Keratinocyte (primary cell): ENCODE data around the gene ZBTB8B. TPM values are rescaled to one million over a fixed set of nuclear protein-coding genes. Genes with fewer than 3 reads are reported as not detected.

ENCODE experiments used
- DNase-seq: peaks from one replicate; pipeline ENCODE4 v3.0.0-alpha.2; 2011; ENCODE audit warnings: low read depth, missing footprints, low spot score
- FAIRE-seq: peaks from 2 replicates; lab custom pipeline; 2011; peaks lifted over from hg19 to GRCh38; lab: Jason Lieb, UNC
- H2AFZ ChIP-seq: 2 replicates; pipeline ENCODE4 v1.6.0; 2012; ENCODE audit warnings: low read length, control low read depth, inconsistent platforms; ENCODE audit not compliant: control insufficient read depth
- H3K27ac ChIP-seq: 2 replicates; pipeline ENCODE4 v1.5.1; 2011; ENCODE audit warnings: low read length; ENCODE audit not compliant: control insufficient read depth, insufficient read depth
- H3K27me3 ChIP-seq: 3 replicates; pipeline ENCODE4 v1.6.0; 2011; ENCODE audit warnings: low read length; ENCODE audit not compliant: control insufficient read depth, insufficient read depth; ENCODE audit errors: extremely low read depth
- H3K36me3 ChIP-seq, 2 experiments: 2 replicates in 1 of 2; 3 replicates in 1 of 2; pipeline ENCODE4 v1.5.1; 2011; ENCODE audit warnings: low read length in 2 of 2, mild to moderate bottlenecking in 1 of 2; ENCODE audit not compliant: control insufficient read depth in 2 of 2, insufficient read depth in 2 of 2; ENCODE audit errors: extremely low read depth in 1 of 2
- H3K4me1 ChIP-seq: 3 replicates; pipeline ENCODE4 v1.5.1; 2011; ENCODE audit warnings: low read length; ENCODE audit not compliant: control insufficient read depth, insufficient read depth; ENCODE audit errors: extremely low read depth
- H3K4me2 ChIP-seq: 3 replicates; pipeline ENCODE4 v1.6.0; 2011; ENCODE audit warnings: low read depth, low read length; ENCODE audit not compliant: control insufficient read depth, insufficient read depth; ENCODE audit errors: extremely low read depth
- H3K4me3 ChIP-seq, 3 experiments: fragments of 200-600 bp in 1 of 3; sonication (generic) in 1 of 3; 2 replicates in 2 of 3; 3 replicates in 1 of 3; pipeline ENCODE4 v1.5.1; 2011 to 2016; ENCODE audit warnings: low read length in 3 of 3, mild to moderate bottlenecking in 3 of 3, control low read depth in 2 of 3, inconsistent platforms in 1 of 3, low read depth in 1 of 3, mixed read lengths in 1 of 3, mixed run types in 1 of 3, moderate library complexity in 1 of 3; ENCODE audit not compliant: control insufficient read depth in 2 of 3, insufficient read depth in 2 of 3; ENCODE audit errors: extremely low read depth in 1 of 3
- H3K79me2 ChIP-seq: 2 replicates; pipeline ENCODE4 v1.6.0; 2012; ENCODE audit warnings: low read length; ENCODE audit not compliant: control insufficient read depth, insufficient read depth
- H3K9ac ChIP-seq: 3 replicates; pipeline ENCODE4 v1.6.0; 2011; ENCODE audit warnings: low read length; ENCODE audit not compliant: control insufficient read depth, insufficient read depth; ENCODE audit errors: extremely low read depth
- H3K9me1 ChIP-seq: 3 replicates; pipeline ENCODE4 v1.6.0; 2011; ENCODE audit warnings: low read length; ENCODE audit not compliant: control insufficient read depth, insufficient read depth; ENCODE audit errors: extremely low read depth
- H3K9me3 ChIP-seq: 2 replicates; pipeline ENCODE4 v1.5.1; 2012; ENCODE audit warnings: low read depth, low read length; ENCODE audit not compliant: control insufficient read depth
- H4K20me1 ChIP-seq: 3 replicates; pipeline ENCODE4 v1.6.0; 2011; ENCODE audit warnings: low read length; ENCODE audit not compliant: control insufficient read depth, insufficient read depth; ENCODE audit errors: extremely low read depth
- EZH2 ChIP-seq: IDR thresholded peaks from one replicate; pipeline ENCODE4 v1.6.1; 2012; ENCODE audit warnings: inconsistent platforms, mild to moderate bottlenecking, low read length, moderate library complexity
- dilution Hi-C: fragments of 300-500 bp; cut with MboI; formaldehyde crosslinking; loops from one replicate; pipeline ENCODE4 v1.7.0; 2020; ENCODE audit warnings: low sequenced_read_pairs; ENCODE audit not compliant: extremely low pct_ligation_motif_present
- polyA plus RNA-seq, 5 experiments: library from polyadenylated mRNA; depleted of rRNA in 3 of 5; stranded (reverse) in 3 of 5; stranded (forward) in 1 of 5; unstranded in 1 of 5; fragments of >200 nt; gene quantifications; 1 replicate in 1 of 5; 2 replicates in 3 of 5; 3 replicates in 1 of 5; pipeline versions ENCODE4 v1.2.1 to v1.2.3, GENCODE V29; 2011 to 2012; ENCODE audit warnings: missing spikeins in 2 of 5, low read depth in 1 of 5, low replicate concordance in 1 of 5
- TF ChIP-seq, protein P1 (sequence below), 3 experiments: IDR thresholded peaks in 1 of 3; conservative IDR thresholded peaks in 1 of 3; optimal IDR thresholded peaks in 1 of 3; 2 replicates in 2 of 3; 3 replicates in 1 of 3; pipeline versions ENCODE3 to v1.5.1; 2011; ENCODE audit warnings: low read length in 3 of 3, mild to moderate bottlenecking in 3 of 3, moderate library complexity in 2 of 3, control low read depth in 1 of 3, inconsistent platforms in 1 of 3; ENCODE audit not compliant: insufficient read depth in 2 of 3; ENCODE audit errors: extremely low read depth in 1 of 3

Gene ZBTB8B
- polyA plus RNA-seq, 1 donor (not counting 4 experiments of a cell fraction or from before 2014, with no cell fraction given), result not detected

DNA sequence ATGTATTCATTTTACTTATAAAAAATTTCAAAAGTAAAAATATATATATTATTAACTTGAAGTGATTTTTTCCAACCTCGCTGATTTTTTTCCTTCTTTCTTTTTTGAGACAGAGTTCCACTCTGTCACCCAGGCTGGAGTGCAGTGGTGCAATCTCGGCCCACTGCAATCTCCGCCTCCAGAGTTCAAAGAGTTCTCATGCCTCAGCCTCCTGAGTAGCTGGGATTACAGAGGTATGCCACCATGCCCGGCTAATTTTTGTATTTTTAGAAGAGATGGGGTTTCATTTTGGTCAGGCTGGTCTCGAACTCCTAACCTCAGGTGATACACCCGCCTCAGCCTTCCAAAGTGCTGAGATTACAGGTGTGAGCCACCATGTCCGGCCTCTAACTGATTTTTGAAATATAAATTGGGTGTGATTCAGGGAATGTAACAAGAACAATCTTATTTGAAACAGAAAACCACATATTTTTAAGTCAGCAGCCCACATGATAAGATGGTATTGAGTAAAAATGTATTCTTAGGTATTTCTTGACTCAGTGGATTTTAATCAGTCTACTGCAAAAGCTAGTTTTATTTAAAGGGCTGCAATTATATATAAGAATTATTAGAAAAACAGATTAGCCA, 30.0 kb downstream of the ZBTB8B start:
- Histone ChIP-seq H2AFZ (no peak overlapping the region), H3K4me1 (peaks cover 8% of the 10 kb centered on the region), H3K9ac (no peak overlapping the region), H4K20me1 (no peaks in the 10 kb centered on the region), H3K27me3 (no peaks in the 10 kb centered on the region), H3K9me1 (no peaks in the 10 kb centered on the region), H3K9me3 (no peaks in the 10 kb centered on the region), H3K27ac (no peak overlapping the region), H3K36me3 (no peaks in the 10 kb centered on the region), H3K4me2 (no peak overlapping the region), H3K79me2 (no peaks in the 10 kb centered on the region), H3K4me3 (no peak overlapping the region)
- no peak for FAIRE-seq
- no peak for TF ChIP-seq EZH2
- TF ChIP-seq, protein P1, sequence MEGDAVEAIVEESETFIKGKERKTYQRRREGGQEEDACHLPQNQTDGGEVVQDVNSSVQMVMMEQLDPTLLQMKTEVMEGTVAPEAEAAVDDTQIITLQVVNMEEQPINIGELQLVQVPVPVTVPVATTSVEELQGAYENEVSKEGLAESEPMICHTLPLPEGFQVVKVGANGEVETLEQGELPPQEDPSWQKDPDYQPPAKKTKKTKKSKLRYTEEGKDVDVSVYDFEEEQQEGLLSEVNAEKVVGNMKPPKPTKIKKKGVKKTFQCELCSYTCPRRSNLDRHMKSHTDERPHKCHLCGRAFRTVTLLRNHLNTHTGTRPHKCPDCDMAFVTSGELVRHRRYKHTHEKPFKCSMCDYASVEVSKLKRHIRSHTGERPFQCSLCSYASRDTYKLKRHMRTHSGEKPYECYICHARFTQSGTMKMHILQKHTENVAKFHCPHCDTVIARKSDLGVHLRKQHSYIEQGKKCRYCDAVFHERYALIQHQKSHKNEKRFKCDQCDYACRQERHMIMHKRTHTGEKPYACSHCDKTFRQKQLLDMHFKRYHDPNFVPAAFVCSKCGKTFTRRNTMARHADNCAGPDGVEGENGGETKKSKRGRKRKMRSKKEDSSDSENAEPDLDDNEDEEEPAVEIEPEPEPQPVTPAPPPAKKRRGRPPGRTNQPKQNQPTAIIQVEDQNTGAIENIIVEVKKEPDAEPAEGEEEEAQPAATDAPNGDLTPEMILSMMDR (optimal IDR thresholded peaks at IDR 0.05 in 1 of 3, IDR thresholded peaks at IDR 0.05 in 1 of 3, conservative IDR thresholded peaks at IDR 0.05 in 1 of 3; ENCODE audit: extremely low read depth in 1 of 3, insufficient read depth in 2 of 3, low read length in 3 of 3), result no peak
- DNase-seq, result no peak
- dilution Hi-C loops, result no loop called here

DNA sequence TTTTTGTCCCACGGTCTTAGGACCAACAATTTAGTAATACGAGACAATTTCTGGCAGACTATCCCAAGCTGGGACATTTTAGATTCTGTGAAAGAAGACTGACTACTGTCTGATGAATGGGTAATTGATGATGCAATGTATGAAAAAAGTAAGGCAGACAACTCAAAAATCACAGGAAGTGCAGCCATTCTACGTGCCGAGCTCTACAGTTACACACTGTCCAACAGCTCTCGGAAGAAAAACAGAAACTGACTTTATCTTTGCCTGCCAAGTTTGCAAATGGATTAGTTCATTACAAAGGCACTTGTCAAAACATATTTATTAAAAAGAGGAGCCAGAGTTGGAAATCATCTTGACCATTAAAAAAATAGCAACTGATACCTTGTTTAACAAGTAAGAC, 31.3 kb downstream of the ZBTB8B start:
- H3K4me3 ChIP-seq, result no peak overlapping the region

More for the DNA sequence above, 31.3 kb downstream of the ZBTB8B start:
- Histone ChIP-seq H3K27me3 (no peaks in the 10 kb centered on the region), H4K20me1 (no peaks in the 10 kb centered on the region), H3K27ac (no peak overlapping the region), H3K4me1 (peaks cover 8% of the 10 kb centered on the region), H3K4me2 (peak overlapping the region; percentile 47), H3K36me3 (no peaks in the 10 kb centered on the region), H3K9me3 (no peaks in the 10 kb centered on the region), H3K9ac (no peak overlapping the region), H2AFZ (peak overlapping the region; percentile 41), H3K79me2 (no peaks in the 10 kb centered on the region), H3K9me1 (no peaks in the 10 kb centered on the region)
- no peak for DNase-seq
- dilution Hi-C loops, result no loop called here
- TF ChIP-seq EZH2, result no peak
- TF ChIP-seq, protein P1 (optimal IDR thresholded peaks at IDR 0.05 in 1 of 3, IDR thresholded peaks at IDR 0.05 in 1 of 3, conservative IDR thresholded peaks at IDR 0.05 in 1 of 3; ENCODE audit: extremely low read depth in 1 of 3, insufficient read depth in 2 of 3, low read length in 3 of 3), result no peak
- FAIRE-seq, result no peak
